GM19351 (cell line): Measurements from ENCODE around the gene LMTK3.

Experiments
- ATAC-seq: cut with Tn5 transposase; IDR thresholded peaks from one replicate; pipeline ENCODE4 v1.9.1; 2021; ENCODE audit warnings: mild to moderate bottlenecking, moderate library complexity; ENCODE audit not compliant: unreplicated experiment

The LMTK3 gene, protein sequence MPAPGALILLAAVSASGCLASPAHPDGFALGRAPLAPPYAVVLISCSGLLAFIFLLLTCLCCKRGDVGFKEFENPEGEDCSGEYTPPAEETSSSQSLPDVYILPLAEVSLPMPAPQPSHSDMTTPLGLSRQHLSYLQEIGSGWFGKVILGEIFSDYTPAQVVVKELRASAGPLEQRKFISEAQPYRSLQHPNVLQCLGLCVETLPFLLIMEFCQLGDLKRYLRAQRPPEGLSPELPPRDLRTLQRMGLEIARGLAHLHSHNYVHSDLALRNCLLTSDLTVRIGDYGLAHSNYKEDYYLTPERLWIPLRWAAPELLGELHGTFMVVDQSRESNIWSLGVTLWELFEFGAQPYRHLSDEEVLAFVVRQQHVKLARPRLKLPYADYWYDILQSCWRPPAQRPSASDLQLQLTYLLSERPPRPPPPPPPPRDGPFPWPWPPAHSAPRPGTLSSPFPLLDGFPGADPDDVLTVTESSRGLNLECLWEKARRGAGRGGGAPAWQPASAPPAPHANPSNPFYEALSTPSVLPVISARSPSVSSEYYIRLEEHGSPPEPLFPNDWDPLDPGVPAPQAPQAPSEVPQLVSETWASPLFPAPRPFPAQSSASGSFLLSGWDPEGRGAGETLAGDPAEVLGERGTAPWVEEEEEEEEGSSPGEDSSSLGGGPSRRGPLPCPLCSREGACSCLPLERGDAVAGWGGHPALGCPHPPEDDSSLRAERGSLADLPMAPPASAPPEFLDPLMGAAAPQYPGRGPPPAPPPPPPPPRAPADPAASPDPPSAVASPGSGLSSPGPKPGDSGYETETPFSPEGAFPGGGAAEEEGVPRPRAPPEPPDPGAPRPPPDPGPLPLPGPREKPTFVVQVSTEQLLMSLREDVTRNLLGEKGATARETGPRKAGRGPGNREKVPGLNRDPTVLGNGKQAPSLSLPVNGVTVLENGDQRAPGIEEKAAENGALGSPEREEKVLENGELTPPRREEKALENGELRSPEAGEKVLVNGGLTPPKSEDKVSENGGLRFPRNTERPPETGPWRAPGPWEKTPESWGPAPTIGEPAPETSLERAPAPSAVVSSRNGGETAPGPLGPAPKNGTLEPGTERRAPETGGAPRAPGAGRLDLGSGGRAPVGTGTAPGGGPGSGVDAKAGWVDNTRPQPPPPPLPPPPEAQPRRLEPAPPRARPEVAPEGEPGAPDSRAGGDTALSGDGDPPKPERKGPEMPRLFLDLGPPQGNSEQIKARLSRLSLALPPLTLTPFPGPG (N-terminal part only)

DNA sequence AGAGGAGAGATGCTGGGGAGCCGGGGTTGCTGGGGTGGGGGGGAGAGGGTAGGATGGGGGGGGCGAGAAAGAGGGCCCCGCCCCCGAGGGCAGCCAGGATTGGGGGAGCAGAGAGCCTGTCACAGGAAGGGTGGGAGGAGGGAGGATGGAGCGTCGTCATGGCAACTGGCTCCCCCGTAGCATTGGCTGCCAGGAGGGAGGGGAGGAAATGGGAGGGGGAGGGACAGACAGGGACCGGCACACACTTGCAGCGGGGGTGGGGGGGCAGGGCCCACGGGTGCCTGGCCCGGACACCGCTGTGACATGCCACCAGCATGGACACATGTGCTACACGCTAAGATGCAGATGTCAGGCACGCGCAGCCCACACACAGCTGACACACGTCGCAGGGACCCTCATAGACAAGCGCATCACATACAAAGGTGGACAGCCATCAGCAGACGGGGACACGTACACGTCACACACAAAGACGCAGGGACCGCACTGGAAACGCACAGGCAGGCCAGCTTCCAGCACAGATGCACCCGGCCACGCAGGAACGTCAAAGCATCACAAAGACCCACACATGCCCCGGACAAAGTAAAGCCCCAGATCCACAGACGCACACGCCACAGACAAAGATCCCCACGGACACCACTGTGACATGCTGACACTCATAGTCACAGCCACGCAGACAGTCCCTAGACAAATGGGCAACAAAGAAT lies at the start of gene LMTK3:
TSS of gene LMTK3 (minus strand) at position 36 of the 704 bp plus-strand sequence. CDS start 259 bp downstream, outside the sequence.
- no peak for ATAC-seq

DNA sequence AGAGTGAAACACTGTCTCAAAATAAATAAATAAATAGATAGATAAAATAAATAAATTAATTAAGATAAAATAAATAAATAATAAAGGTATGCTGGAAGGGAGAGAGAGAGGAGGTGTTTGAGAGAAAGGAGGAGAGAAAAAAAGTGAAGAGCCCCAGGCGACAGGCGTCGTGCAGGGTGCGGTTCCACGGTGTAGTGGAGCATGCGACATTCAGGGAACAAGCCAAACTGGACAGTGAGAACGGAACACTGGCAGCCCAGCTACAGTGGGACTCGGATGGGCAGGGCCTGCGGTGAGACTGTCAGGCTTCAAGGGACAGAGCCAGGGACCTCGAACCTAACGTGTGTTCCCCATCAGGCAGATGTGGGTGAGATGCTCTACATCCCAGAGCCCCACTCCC lies 49.8 kb upstream of the LMTK3 start:
- ATAC-seq: no peak

DNA sequence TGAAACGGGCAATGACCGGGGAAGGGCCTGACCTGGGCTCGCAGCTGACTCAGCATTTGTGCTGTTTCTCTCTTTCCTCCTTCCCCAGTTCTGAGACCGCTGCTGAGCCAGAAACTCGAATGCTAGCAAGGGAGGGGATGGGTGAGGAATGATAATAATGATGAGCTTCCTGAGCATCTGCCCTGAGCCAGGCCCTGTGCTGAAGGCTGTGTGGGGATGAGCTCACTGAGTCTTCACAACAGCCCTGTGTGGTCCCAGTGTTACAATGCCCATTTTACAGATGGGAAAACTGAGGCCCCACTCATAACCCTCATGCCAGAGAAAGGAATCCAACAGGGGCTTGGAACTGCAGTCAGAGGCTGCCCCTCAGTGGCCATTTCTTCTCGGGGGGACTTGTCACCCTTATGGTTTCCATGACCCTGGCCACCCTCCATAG lies 48.5 kb upstream of the LMTK3 start:
- ATAC-seq: no peak

DNA sequence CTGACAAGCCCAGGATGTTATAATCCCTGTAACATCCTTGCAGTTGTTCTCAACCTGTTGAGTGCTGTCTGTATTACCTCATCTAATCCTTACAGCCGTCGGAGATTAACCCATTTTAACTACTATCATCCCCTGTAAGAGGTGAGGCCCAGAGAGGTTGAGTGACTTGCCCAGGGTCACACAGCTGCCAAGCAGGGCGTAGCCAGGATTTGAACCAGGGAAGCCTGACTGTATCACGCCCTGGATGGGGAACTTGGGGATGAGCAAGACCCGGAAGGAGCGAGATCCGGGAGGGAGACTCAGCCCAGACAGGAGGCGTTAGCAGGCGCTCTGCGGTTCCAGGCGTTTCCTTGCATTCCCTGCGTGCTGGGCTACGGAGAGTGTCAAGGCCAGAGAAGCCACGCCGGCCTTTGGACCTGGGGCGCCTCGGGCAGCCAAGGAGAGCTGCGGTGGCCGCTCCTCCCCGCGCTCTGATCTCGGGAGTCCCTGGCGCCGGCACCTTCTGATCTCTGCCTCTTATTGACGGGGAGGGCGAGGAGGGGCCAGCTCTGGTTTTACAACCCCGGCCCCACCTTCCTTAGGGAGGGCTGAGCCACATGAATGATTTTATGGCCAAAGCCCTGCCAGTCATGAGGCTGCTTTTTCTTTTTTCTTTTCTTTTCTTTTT lies 46.5 kb upstream of the LMTK3 start:
- ATAC-seq: no peak

GRCh38 chr19:48556825-48557224 lies 45.2 kb upstream of the LMTK3 start:
- no peak for ATAC-seq

GRCh38 chr19:48556163-48556562 lies 44.5 kb upstream of the LMTK3 start:
- no peak for ATAC-seq

DNA sequence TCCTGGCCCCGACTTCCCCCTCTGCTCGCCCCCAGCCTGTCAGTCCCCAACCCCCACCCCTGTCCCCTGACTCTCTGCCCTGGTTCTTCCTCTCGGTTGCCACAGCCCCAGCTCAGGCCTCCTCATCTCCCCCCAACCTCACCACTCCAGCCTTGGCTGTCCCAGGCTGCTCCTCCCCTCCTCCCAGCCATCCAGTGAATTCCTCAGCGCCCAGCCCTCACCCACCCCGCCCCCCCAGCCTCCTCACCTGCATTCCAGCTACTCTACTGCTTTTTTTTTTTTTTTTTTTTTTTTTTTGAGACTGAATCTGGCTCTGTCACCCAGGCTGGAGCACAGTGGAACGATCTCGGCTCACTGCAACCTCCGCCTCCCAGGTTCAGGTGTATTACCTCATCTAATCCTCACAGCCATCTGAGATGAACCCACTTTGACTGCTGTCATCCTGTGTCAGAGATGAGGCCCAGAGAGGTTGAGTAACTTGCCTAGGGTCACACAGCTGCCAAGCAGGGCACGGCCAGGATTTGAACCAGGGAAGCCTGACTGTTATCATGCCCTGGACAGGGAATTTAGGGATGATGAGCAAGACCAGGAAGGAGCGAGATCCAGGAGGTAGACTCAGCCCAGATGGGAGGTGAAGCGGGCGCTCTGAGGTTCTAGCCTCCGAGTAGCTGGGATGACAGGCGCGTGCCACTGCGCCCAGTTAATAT lies 42.9 kb upstream of the LMTK3 start:
- no peak for ATAC-seq

GRCh38 chr19:48553676-48554384 lies 42.2 kb upstream of the LMTK3 start:
- ATAC-seq: no peak

- ATAC-seq: no peak
Measured at GRCh38 chr19:48552406-48553322, 41.0 kb upstream of the LMTK3 start.

GRCh38 chr19:48551437-48552302 lies 40.0 kb upstream of the LMTK3 start, which contains the start of gene SULT2B1:
Gene SULT2B1 (plus strand): TSS chr19:48552172. CDS start chr19:48552253, 81 bp downstream.
- ATAC-seq: no peak

DNA sequence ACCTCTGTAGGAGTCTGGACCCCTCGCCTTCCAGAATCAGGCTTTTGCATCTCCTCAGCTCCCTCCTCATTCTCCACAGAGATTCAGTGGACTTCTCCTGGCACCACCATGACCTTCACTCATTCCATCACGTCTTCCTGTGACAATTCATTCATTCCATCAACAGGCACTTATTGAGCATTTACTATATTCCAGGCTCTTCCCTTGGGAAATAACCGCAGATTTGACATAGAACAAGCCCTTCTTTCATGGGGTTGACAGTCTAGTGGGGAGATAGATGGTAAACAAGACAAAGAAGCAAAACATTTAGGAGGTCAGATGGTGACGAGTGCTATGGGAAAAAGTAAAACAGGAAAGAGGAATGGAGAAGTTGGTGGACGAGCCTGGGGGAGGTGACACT lies 37.7 kb upstream of the LMTK3 start:
- ATAC-seq: no peak

- ATAC-seq: no peak
Measured at GRCh38 chr19:48548253-48548911, 36.7 kb upstream of the LMTK3 start.

DNA sequence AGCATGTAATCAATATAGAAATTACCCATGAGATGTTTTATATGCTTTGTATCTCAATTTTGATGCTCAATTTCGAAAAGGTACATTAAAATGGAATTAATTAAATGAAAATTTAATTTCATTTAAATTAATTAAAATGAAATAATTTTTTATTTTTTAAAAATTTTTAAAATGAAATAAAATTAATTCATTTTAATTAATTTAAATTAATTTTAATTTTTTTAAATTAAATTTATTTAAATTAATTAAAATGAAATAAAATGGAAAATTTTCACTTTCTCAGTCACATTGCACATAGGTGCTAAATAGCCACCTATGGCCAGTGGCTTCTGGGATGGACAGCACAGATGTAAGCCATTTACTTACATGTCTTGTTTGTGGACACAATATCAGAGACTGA lies 36.1 kb upstream of the LMTK3 start:
- no peak for ATAC-seq

GRCh38 chr19:48544856-48545750 lies 33.5 kb upstream of the LMTK3 start:
- ATAC-seq: no peak

DNA sequence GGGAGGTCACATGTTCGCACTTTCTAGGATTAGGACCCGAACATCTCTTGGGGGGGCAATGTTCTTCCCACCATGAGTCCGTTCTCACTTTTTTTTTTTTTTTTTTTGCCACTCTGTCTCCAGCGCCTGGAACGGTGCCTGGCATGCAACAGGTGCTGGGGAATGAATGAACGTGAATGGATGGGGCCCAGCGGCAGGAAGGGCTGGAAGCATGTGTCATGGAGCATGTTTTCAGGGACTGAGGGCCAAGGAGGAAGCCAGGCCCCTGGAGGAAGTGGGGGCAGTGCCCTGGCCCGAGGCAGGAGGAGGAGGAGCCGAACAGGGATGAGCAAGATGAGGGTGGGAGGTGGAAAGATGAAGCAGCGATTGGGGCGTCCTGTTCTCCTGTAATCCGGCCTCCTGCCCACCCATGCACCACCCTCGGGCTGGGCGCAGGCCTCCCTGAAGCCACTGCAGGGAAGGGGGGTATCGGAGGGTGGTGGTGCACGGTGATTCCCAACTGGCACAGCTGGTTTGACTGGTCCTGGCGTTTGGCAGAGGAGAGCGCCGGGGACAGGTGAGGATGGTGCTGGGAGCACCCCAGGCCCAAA lies 31.6 kb upstream of the LMTK3 start:
- ATAC-seq: no peak
